SK-N-MC (cell line): ENCODE data around the gene OR10H2.

Experiments used
- EZH2 ChIP-seq: fragments of 200-600 bp; sonication (generic); IDR thresholded peaks from one replicate; pipeline ENCODE4 v1.6.1; 2017; ENCODE audit warnings: antibody characterized with exemption
- FOXP2 ChIP-seq: optimal IDR thresholded peaks from 2 replicates; pipeline ENCODE3; 2011; ENCODE audit warnings: mild to moderate bottlenecking, moderate library complexity; ENCODE audit not compliant: insufficient read depth; ENCODE audit errors: extremely low read length, control extremely low read depth
- POLR2AphosphoS5 ChIP-seq: IDR thresholded peaks from 2 replicates; pipeline ENCODE4 v1.6.1; 2012; ENCODE audit warnings: mild to moderate bottlenecking, low read depth, low read length, borderline replicate concordance

DNA sequence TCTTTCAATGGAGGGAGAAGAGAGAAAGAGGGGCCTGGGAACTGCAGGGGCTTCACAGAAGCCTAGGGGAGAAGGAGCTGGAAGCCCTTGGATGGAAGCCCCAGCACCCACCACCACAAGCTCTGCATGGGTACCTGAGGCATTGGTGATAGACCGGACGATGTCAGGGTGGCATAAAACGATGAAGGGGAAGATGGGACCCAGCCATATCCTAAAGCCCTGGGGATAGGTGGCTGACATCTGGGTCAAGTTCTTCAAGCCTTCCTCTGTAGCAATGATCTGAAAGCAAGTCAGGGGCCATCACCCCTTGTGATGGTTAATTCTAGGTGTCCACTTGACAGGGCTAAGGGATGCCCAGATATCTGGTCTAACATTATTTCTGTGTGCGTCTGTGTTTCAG lies 48.4 kb downstream of the OR10H2 start:
- no peak for TF ChIP-seq POLR2AphosphoS5
- no peak for TF ChIP-seq EZH2
- TF ChIP-seq FOXP2, result no peak
